GM18511 (cell line): ENCODE data around the gene DDTL.

Experiments
- ATAC-seq: cut with Tn5 transposase; IDR thresholded peaks from one replicate; pipeline ENCODE4 v1.9.1; 2021; ENCODE audit warnings: mild to moderate bottlenecking, moderate library complexity; ENCODE audit not compliant: unreplicated experiment

DDTL gene

DNA sequence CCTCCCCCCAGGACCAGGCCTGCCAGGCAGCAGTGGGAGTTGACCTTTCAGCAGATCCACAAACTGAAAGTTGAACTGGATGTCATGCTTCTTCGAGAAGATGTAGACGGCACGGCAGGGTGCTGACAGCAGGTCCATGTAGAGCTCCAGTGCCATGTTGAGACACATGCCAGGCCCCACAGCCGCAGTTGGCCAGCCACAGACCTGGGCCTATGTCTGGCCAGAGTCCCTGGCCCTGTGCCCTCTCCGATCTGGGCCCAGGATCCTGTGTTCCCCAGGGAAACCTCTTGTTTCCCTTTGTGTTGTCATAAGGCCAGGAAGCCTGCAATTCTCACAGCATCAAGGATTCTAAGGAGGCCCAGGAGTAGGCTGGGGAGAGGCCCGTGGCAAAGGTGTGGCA, 38.5 kb downstream of the DDTL start, which contains the start of gene GSTT4:
GSTT4 (minus strand) TSS at position 253 of the 400 bp plus-strand sequence; CDS start at position 156, 97 bp downstream.
- no peak for ATAC-seq

- no peak for ATAC-seq
Measured at GRCh38 chr22:24006207-24006913, 39.7 kb downstream of the DDTL start.

DNA sequence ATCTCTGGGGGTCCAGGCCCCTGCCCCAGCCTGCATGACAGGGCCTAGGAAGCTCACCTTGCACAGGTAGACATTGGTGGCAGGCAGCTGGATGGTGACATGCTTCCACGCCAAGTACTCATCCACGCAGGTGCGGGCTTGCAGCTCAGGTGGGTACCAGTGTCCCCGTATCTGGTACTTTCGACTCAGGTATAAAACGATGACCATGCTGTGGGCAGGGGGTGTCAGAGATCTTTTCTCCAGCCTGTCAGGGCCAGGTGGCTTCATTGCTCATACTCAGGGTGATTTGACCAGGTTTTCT, 40.2 kb downstream of the DDTL start:
- ATAC-seq, result no peak

DNA sequence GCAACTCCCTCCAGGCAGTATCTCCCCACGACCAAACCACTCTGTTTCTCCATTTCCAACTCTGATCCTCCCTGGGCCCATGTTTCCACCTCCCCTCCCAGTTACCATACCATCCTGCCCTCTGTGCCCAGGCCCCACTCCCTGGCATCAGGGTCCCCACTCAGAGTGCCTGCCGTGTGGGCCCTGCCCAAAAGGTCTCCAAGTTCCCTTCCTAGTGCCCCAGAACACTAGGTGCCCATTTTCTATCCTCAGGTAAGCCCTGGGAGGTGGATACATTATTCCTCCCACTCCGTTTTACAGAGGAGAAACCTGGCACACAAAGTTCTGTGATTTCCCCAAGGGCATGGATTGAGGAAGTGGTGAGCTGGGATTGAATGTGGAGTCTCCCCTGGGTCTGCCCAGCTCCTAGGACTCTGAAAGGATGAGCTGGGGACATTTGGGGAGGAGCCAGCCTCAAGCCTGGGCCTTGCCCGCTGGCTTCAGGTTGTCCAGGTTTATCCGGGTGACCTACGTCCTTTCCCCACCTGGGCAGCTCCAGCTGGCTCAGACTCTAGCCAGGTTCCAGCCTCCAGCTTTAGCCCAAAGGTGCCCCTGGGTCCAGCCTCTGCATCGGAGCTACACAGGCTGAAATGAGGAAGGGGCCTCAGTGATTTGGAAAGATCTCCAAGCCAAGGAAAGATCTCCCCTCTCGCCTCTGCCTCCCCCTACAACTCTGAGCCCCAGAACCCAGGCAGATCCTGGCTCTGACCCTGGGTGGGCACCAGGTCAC, 40.7 kb downstream of the DDTL start:
- ATAC-seq, result no peak

- no peak for ATAC-seq
Measured at GRCh38 chr22:24008022-24008283, 41.3 kb downstream of the DDTL start.

DNA sequence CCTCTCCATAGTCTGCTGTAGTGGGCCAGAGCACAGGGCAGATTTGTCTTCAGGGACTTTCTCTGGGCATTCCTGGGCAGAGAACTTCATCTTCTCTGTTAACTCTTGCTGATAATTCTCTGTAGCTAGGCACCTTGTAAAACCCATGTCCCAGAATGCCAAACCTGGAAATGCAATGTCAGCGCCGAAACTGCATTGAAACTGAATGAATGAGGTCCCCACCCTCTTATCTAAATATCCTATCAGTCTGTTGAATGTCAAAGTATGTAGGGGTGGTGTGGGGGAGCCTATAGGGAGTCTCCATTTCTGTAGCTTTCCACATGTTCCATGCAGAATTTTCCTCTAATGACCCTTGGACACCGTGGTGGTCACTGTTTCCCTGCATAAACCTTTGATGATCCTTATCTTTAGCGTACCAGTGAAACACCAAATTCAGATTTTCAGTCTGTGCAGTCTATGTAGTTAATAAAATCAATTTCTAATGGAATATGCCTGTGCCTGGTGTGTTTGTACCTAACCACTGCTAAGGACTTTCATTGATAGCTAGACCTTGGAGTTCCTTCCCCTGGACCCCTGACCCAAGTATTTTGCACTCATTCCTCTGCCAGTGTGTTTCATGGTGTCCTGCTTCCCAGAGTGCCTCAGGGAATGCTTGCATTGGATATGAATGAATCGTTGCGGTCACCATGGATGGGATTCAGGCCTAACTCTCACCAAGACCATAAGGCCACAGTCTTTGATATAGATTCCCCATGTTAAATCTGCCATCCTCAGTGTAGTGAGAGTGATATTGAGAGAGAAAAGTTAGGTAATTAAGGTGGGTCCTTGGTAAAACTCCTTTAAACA, 41.9 kb downstream of the DDTL start:
- ATAC-seq, result no peak

- no peak for ATAC-seq
Measured at GRCh38 chr22:24009227-24010017, 42.7 kb downstream of the DDTL start.

DNA sequence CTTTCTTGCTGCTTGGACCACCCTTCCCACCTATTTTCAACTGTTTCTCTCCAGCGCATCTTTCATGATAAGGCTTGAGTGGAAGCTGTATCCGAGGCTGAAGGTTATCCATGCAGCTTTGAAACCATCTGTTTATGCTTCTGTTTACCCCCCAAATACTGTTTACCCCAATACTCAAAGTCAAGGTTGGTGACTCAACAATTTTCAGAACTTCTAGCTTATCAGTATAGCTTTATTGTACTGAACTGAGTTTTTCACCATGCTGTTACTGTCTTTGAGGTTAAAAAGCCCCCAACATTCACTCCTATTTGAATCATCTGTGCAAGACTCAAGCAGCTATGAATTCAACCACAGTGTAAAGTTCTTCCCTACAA, 43.3 kb downstream of the DDTL start:
- no peak for ATAC-seq

DNA sequence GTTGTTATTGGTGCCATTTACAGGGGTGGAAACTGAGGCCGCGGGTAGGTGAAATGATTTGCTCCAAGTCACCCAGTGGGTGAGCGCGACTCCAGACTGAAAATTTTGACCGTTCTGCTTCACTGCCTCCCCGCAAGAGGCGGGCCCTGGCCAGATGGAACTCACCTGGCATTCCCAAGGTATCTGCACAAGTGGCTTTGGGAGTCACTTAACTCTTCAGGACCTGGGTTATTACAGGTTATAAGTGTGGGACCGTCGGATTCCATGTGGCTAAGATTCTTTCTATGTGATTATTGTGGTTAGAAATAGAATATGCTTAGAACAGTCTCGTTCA, 45.0 kb downstream of the DDTL start:
- ATAC-seq, result no peak

GRCh38 chr22:24016156-24016555, 49.5 kb downstream of the DDTL start:
- ATAC-seq, result no peak

- ATAC-seq, result no peak
Measured at GRCh38 chr22:24021304-24021703, 54.6 kb downstream of the DDTL start.
